Measurements from ENCODE around the gene CHMP5.

Gene CHMP5

GRCh38 chr9:33264473-33265177 is at the start of gene CHMP5, which contains the start of gene BAG1:
CHMP5 (plus strand) TSS chr9:33265049; CDS start chr9:33265079, 30 bp downstream.
BAG1 (minus strand) TSS chr9:33264708.
- no peaks in the 10 kb centered on the region for H3K9me3 Mint-ChIP-seq
- H3K4me3 Mint-ChIP-seq, result peak within 1 kb of the TSS; percentile 92 to 93
- ATAC-seq (replicated peaks) (peak; percentile 90 to 93), DNase-seq (peak; percentile 99)
- H3K27ac Mint-ChIP-seq, result peak within 1 kb of the TSS; percentile 96
- peaks cover 37 to 44% of the 10 kb centered on the region in 2 donors for H3K36me3 Mint-ChIP-seq
- H3K27me3 Mint-ChIP-seq, result no peaks in the 10 kb centered on the region
- peaks cover 30 to 54% of the 10 kb centered on the region in 2 donors for H3K4me1 Mint-ChIP-seq

GRCh38 chr9:33220681-33221567 is 43.9 kb upstream of the CHMP5 start:
- Mint-ChIP-seq H3K36me3 (no peaks in the 10 kb centered on the region), H3K27me3 (no peaks in the 10 kb centered on the region), H3K9me3 (no peaks in the 10 kb centered on the region), H3K4me3 (no peak overlapping the region), H3K27ac (peak overlapping the region; percentile 73), H3K4me1 (peaks cover 20 to 28% of the 10 kb centered on the region in 2 donors)
- no peak for DNase-seq
- peak in 1 of 2 donors; percentile 16 for ATAC-seq (replicated peaks)

- Mint-ChIP-seq H3K9me3 (no peaks in the 10 kb centered on the region), H3K36me3 (no peaks in the 10 kb centered on the region), H3K27me3 (no peaks in the 10 kb centered on the region), H3K27ac (no peak overlapping the region), H3K4me1 (peaks cover 20 to 33% of the 10 kb centered on the region in 2 donors), H3K4me3 (no peak overlapping the region)
- ATAC-seq (replicated peaks) (no peak), DNase-seq (no peak)
Observed at GRCh38 chr9:33221568-33221884, 43.3 kb upstream of the CHMP5 start.

- no peaks in the 10 kb centered on the region for H3K9me3 Mint-ChIP-seq
- ATAC-seq (replicated peaks), result no peak
- H3K36me3 Mint-ChIP-seq, result no peaks in the 10 kb centered on the region
Observed at GRCh38 chr9:33222031-33222430, 42.8 kb upstream of the CHMP5 start.

GRCh38 chr9:33223696-33224095 is 41.2 kb upstream of the CHMP5 start:
- no peak overlapping the region for H3K4me3 Mint-ChIP-seq
- no peak for DNase-seq
- H3K9me3 Mint-ChIP-seq, result no peaks in the 10 kb centered on the region
- H3K4me1 Mint-ChIP-seq, result peaks cover 22 to 52% of the 10 kb centered on the region in 2 donors
- H3K36me3 Mint-ChIP-seq, result no peaks in the 10 kb centered on the region
- no peak for ATAC-seq (replicated peaks)
- no peak overlapping the region for H3K27ac Mint-ChIP-seq
- no peaks in the 10 kb centered on the region for H3K27me3 Mint-ChIP-seq

More at GRCh38 chr9:33222031-33222430, 42.8 kb upstream of the CHMP5 start:
- no peak for DNase-seq
- Mint-ChIP-seq H3K27me3 (no peaks in the 10 kb centered on the region), H3K4me1 (peaks cover 20 to 38% of the 10 kb centered on the region in 2 donors), H3K4me3 (no peak overlapping the region), H3K27ac (no peak overlapping the region)

- no peaks in the 10 kb centered on the region for H3K9me3 Mint-ChIP-seq
- peak; percentile 43 for DNase-seq
- peaks cover 21 to 52% of the 10 kb centered on the region in 2 donors for H3K4me1 Mint-ChIP-seq
- H3K36me3 Mint-ChIP-seq, result no peaks in the 10 kb centered on the region
- ATAC-seq (replicated peaks), result peak in 1 of 2 donors; percentile 26
- no peaks in the 10 kb centered on the region for H3K27me3 Mint-ChIP-seq
- peak overlapping the region in 1 of 2 donors; percentile 8 for H3K4me3 Mint-ChIP-seq
- no peak overlapping the region for H3K27ac Mint-ChIP-seq
Observed at GRCh38 chr9:33225319-33226147, 39.3 kb upstream of the CHMP5 start.

- H3K27ac Mint-ChIP-seq, result peak overlapping the region; percentile 87
- no peaks in the 10 kb centered on the region for H3K27me3 Mint-ChIP-seq
- peaks cover 14 to 39% of the 10 kb centered on the region in 2 donors for H3K4me1 Mint-ChIP-seq
- DNase-seq, result peak; percentile 18
- no peaks in the 10 kb centered on the region for H3K9me3 Mint-ChIP-seq
- H3K36me3 Mint-ChIP-seq, result no peaks in the 10 kb centered on the region
- H3K4me3 Mint-ChIP-seq, result peak overlapping the region in 1 of 2 donors; percentile 22
- peak; percentile 94 to 96 for ATAC-seq (replicated peaks)
Observed at GRCh38 chr9:33227008-33227398, 37.8 kb upstream of the CHMP5 start.

GRCh38 chr9:33227741-33228140 is 37.1 kb upstream of the CHMP5 start:
- H3K27ac Mint-ChIP-seq, result peak overlapping the region; percentile 87

GRCh38 chr9:33228606-33229005 is 36.2 kb upstream of the CHMP5 start:
- peaks cover 10 to 32% of the 10 kb centered on the region in 2 donors for H3K4me1 Mint-ChIP-seq
- no peaks in the 10 kb centered on the region for H3K36me3 Mint-ChIP-seq
- H3K9me3 Mint-ChIP-seq, result no peaks in the 10 kb centered on the region
- no peaks in the 10 kb centered on the region for H3K27me3 Mint-ChIP-seq
- ATAC-seq (replicated peaks) (no peak), DNase-seq (no peak)
- H3K4me3 Mint-ChIP-seq, result no peak overlapping the region
- H3K27ac Mint-ChIP-seq, result no peak overlapping the region

More at GRCh38 chr9:33227741-33228140, 37.1 kb upstream of the CHMP5 start:
- H3K4me3 Mint-ChIP-seq, result no peak overlapping the region
- H3K9me3 Mint-ChIP-seq, result no peaks in the 10 kb centered on the region
- H3K36me3 Mint-ChIP-seq, result no peaks in the 10 kb centered on the region
- peaks cover 12 to 36% of the 10 kb centered on the region in 2 donors for H3K4me1 Mint-ChIP-seq
- ATAC-seq (replicated peaks) (no peak), DNase-seq (no peak)
- no peaks in the 10 kb centered on the region for H3K27me3 Mint-ChIP-seq

GRCh38 chr9:33229359-33230114 is 35.3 kb upstream of the CHMP5 start:
- no peak for ATAC-seq (replicated peaks)
- Mint-ChIP-seq H3K4me3 (no peak overlapping the region), H3K27me3 (no peaks in the 10 kb centered on the region), H3K36me3 (no peaks in the 10 kb centered on the region), H3K27ac (peak overlapping the region; percentile 75), H3K9me3 (no peaks in the 10 kb centered on the region), H3K4me1 (peaks cover 10 to 32% of the 10 kb centered on the region in 2 donors)
- no peak for DNase-seq

GRCh38 chr9:33230756-33231622 is 33.9 kb upstream of the CHMP5 start:
- DNase-seq (no peak), ATAC-seq (replicated peaks) (no peak)
- no peaks in the 10 kb centered on the region for H3K9me3 Mint-ChIP-seq
- peaks cover 5 to 6% of the 10 kb centered on the region in 2 donors for H3K27me3 Mint-ChIP-seq
- no peak overlapping the region for H3K27ac Mint-ChIP-seq
- peaks cover 2 to 23% of the 10 kb centered on the region in 2 donors for H3K4me1 Mint-ChIP-seq
- H3K36me3 Mint-ChIP-seq, result no peaks in the 10 kb centered on the region
- H3K4me3 Mint-ChIP-seq, result no peak overlapping the region

- DNase-seq, result no peak
- Mint-ChIP-seq H3K27ac (no peak overlapping the region), H3K4me3 (no peak overlapping the region), H3K9me3 (no peaks in the 10 kb centered on the region), H3K36me3 (no peaks in the 10 kb centered on the region), H3K27me3 (peaks cover 7 to 8% of the 10 kb centered on the region in 2 donors), H3K4me1 (peaks cover 2 to 18% of the 10 kb centered on the region in 2 donors)
- no peak for ATAC-seq (replicated peaks)
Observed at GRCh38 chr9:33231623-33231942, 33.3 kb upstream of the CHMP5 start.

- no peak overlapping the region for H3K4me3 Mint-ChIP-seq
- H3K27me3 Mint-ChIP-seq, result peaks cover 7 to 8% of the 10 kb centered on the region in 2 donors
- H3K27ac Mint-ChIP-seq, result no peak overlapping the region
Observed at GRCh38 chr9:33232815-33233214, 32.0 kb upstream of the CHMP5 start.

More at GRCh38 chr9:33232815-33233214, 32.0 kb upstream of the CHMP5 start:
- peaks cover 2 to 5% of the 10 kb centered on the region in 2 donors for H3K4me1 Mint-ChIP-seq
- H3K36me3 Mint-ChIP-seq, result no peaks in the 10 kb centered on the region
- DNase-seq (no peak), ATAC-seq (replicated peaks) (no peak)
- H3K9me3 Mint-ChIP-seq, result no peaks in the 10 kb centered on the region
